ENCODE data around the gene MBNL2. TPM values are rescaled to one million over a fixed set of nuclear protein-coding genes. Genes with fewer than 3 reads are reported as not detected.

MBNL2 gene
- total and polyA plus RNA-seq, 7 donors = 11.8 to 110 (median 84.7) TPM

- H3K27me3 ChIP-seq = no peaks in the 10 kb centered on the region
- H3K27ac ChIP-seq = peak overlapping the region in 2 of 4 donors; percentile 19 to 47
- peaks cover 0 to 94% (median 60%) of the 10 kb centered on the region in 4 donors for H3K4me1 ChIP-seq
- TF ChIP-seq EP300 (IDR thresholded peaks at IDR 0.05) (no peak), POLR2A (IDR thresholded peaks at IDR 0.05) (no peak), POLR2AphosphoS5 (IDR thresholded peaks at IDR 0.05) (no peak)
- TF ChIP-seq, protein P1, sequence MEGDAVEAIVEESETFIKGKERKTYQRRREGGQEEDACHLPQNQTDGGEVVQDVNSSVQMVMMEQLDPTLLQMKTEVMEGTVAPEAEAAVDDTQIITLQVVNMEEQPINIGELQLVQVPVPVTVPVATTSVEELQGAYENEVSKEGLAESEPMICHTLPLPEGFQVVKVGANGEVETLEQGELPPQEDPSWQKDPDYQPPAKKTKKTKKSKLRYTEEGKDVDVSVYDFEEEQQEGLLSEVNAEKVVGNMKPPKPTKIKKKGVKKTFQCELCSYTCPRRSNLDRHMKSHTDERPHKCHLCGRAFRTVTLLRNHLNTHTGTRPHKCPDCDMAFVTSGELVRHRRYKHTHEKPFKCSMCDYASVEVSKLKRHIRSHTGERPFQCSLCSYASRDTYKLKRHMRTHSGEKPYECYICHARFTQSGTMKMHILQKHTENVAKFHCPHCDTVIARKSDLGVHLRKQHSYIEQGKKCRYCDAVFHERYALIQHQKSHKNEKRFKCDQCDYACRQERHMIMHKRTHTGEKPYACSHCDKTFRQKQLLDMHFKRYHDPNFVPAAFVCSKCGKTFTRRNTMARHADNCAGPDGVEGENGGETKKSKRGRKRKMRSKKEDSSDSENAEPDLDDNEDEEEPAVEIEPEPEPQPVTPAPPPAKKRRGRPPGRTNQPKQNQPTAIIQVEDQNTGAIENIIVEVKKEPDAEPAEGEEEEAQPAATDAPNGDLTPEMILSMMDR (IDR thresholded peaks at IDR 0.05) = no peak
- no peaks in the 10 kb centered on the region for H3K9me3 ChIP-seq
- intact Hi-C loops (cut with DNase I) = no loop called here
- WGBS, 2 donors = 80 to 82% methylated on average over 3 of the region's 3 CpGs
- DNase-seq = no peak
- H3K4me3 ChIP-seq = no peak overlapping the region
- H3K36me3 ChIP-seq = no peaks in the 10 kb centered on the region
Measured at GRCh38 chr13:97300871-97301270, 78.7 kb downstream of the MBNL2 start.

DNA sequence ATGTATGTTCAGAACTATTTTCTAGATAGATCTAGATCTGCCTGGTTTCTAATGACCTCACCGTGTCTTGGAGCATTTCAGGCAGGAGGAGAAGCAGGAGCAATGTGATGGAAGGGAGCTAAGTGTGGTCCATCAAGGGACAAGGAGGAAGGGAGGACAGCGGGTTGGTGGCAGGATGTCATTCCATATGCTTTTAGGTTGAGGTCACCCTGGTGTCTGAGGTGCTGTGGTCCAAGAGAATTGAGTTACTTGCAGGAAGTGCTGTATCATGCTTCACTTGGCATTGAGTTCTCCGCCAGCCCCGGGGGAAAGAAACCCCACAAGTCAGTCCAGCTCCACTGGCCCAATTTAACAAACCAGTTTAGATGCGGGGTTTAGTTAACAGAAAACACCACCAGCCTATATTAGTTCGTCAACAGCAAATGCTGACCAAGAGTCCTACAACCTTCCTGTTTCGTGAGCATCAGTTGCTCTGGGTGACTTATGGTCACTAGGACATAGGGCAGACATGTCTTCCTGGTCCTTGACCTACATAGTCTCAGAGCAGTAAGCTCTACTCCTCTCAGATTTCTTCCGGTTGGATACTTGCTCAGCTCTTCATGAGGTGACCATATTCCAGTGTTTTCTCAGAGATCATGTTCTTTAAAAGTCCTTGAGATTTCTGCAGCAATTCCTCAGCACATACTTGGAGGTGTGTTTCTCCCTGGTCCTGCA is 79.4 kb downstream of the MBNL2 start:
- 84 to 92% methylated on average over 8 of the region's 8 CpGs for WGBS, 2 donors
- peaks cover 0 to 94% (median 60%) of the 10 kb centered on the region in 4 donors for H3K4me1 ChIP-seq
- peak overlapping the region; percentile 19 to 47 (median 32) for H3K27ac ChIP-seq
- no peaks in the 10 kb centered on the region for H3K27me3 ChIP-seq
- no peak overlapping the region for H3K4me3 ChIP-seq
- no peak for TF ChIP-seq POLR2A (IDR thresholded peaks at IDR 0.05)
- TF ChIP-seq, protein P1 (IDR thresholded peaks at IDR 0.05) = no peak
- TF ChIP-seq EP300 (IDR thresholded peaks at IDR 0.05) = no peak
- no peak for TF ChIP-seq POLR2AphosphoS5 (IDR thresholded peaks at IDR 0.05)
- H3K36me3 ChIP-seq = no peaks in the 10 kb centered on the region
- DNase-seq = no peak
- H3K9me3 ChIP-seq = no peaks in the 10 kb centered on the region
- intact Hi-C loops (cut with DNase I) = no loop called here

DNA sequence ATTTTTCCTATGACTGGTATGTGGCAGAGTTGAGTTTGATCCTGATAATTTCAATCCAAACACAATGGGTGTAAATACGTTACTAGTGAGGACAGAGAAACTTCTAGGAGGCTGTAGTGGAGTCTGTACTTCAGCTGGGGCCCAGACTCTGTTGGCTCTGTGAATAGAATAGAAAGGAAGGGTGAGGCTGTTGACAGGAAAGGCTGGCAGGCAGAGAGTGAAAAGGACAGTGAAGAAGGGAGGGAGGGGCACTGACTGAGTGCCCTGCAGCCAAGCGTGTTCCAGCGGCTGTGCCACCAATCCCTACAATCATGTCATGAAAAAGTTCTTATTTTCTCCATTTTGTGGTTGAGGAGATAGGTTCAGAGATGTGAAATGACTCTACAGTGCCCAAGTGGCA is 80.5 kb downstream of the MBNL2 start:
- no peaks in the 10 kb centered on the region for H3K27me3 ChIP-seq
- H3K4me3 ChIP-seq = no peak overlapping the region
- H3K27ac ChIP-seq = peak overlapping the region; percentile 19 to 47 (median 36)
- no peaks in the 10 kb centered on the region for H3K36me3 ChIP-seq
- TF ChIP-seq EP300 (IDR thresholded peaks at IDR 0.05) (no peak), POLR2AphosphoS5 (IDR thresholded peaks at IDR 0.05) (no peak), POLR2A (IDR thresholded peaks at IDR 0.05) (no peak)
- TF ChIP-seq, protein P1 (IDR thresholded peaks at IDR 0.05) = no peak
- 52 to 78% methylated on average over 3 of the region's 3 CpGs for WGBS, 2 donors
- DNase-seq = no peak
- H3K9me3 ChIP-seq = no peaks in the 10 kb centered on the region
- intact Hi-C loops (cut with DNase I) = no loop called here
- H3K4me1 ChIP-seq = peaks cover 0 to 95% (median 61%) of the 10 kb centered on the region in 4 donors

DNA sequence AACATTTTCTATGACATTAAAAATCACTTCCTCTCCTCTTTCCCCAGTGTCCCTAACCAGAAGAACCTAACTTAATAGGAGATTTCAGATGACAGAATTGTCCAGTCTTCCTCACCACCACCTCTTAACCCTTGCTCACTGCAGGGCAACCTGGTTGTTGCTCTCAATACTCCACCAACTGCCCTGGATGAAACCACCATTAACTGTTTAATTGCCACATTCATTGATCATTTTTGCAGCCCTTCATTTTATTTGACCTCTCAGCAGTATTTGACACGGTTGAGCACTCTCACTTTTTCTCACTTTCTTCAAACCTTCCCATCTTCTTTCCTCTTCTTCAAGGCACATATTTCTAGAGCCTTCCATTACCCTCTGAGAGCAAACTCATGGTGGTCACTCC is 84.0 kb downstream of the MBNL2 start:
- intact Hi-C loops (cut with DNase I) = no loop called here
- DNase-seq = no peak
- TF ChIP-seq EP300 (IDR thresholded peaks at IDR 0.05) (no peak), POLR2A (IDR thresholded peaks at IDR 0.05) (no peak)
- Histone ChIP-seq H3K27ac (peak overlapping the region in 3 of 4 donors; percentile 15 to 75 (median 70)), H3K36me3 (no peaks in the 10 kb centered on the region), H3K27me3 (no peaks in the 10 kb centered on the region), H3K9me3 (no peaks in the 10 kb centered on the region), H3K4me1 (peaks cover 0 to 87% (median 62%) of the 10 kb centered on the region in 4 donors), H3K4me3 (no peak overlapping the region)
- 87 to 95% methylated on average over 1 of the region's 1 CpG for WGBS, 2 donors

DNA sequence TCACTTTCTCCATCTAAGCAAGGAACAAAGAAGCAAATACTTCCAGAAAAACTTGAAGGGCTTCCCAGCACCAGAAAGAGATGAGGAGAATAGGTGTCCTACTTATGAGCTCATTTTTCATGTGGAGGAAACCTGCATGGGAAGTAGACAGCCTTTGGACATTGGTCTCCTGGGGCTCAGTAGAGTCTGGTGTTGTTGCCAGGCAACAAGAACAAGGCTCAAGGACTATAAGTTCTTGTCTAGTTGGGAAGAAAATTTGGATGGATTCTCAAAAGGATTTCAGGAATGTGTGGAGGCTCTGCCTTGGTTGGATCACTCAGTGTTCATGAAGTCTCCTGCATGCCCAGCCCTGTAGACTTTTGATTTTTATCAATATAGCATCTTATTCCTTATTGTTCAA is 84.5 kb downstream of the MBNL2 start:
- H3K4me1 ChIP-seq = peaks cover 0 to 87% (median 59%) of the 10 kb centered on the region in 4 donors
- no peak for TF ChIP-seq POLR2A (IDR thresholded peaks at IDR 0.05)
- TF ChIP-seq, protein P1 (IDR thresholded peaks at IDR 0.05) = no peak
- no peak for TF ChIP-seq POLR2AphosphoS5 (IDR thresholded peaks at IDR 0.05)
- no peak for TF ChIP-seq EP300 (IDR thresholded peaks at IDR 0.05)
- H3K27ac ChIP-seq = peak overlapping the region in 3 of 4 donors; percentile 27 to 75 (median 70)
- intact Hi-C loops (cut with DNase I) = no loop called here
- H3K4me3 ChIP-seq = no peak overlapping the region
- H3K27me3 ChIP-seq = no peaks in the 10 kb centered on the region
- DNase-seq = no peak
- H3K36me3 ChIP-seq = no peaks in the 10 kb centered on the region
- H3K9me3 ChIP-seq = no peaks in the 10 kb centered on the region
